Stimulated activated memory B cell treated with anti-CD40 and anti-IgM and Interleukin-4, amounts not matched to agents 10 μg/mL and 1 μg/mL and 100 μg/mL, for 72 hours (primary cell): ENCODE data around the gene PPTC7.
"Not testable (repeated sequence)": the region's sequence is repeated elsewhere in the genome, so short reads cannot be mapped to it uniquely, and the experiment has no call there.

Experiments
- ATAC-seq: fragments of 150-1000 bp; cut with Tn5 transposase; 2 replicates; pipeline ENCODE4 v1.10.0; 2021
- H3K27ac Mint-ChIP-seq: one replicate; pipeline ENCODE4 v1.8.0; 2022; ENCODE audit warnings: mild to moderate bottlenecking, mixed read lengths
- H3K27me3 Mint-ChIP-seq: one replicate; pipeline ENCODE4 v1.8.0; 2022; ENCODE audit warnings: mixed read lengths
- H3K36me3 Mint-ChIP-seq: one replicate; pipeline ENCODE4 v1.8.0; 2022; ENCODE audit warnings: mixed read lengths
- H3K4me1 Mint-ChIP-seq: one replicate; pipeline ENCODE4 v1.8.0; 2022; ENCODE audit warnings: mixed read lengths
- H3K4me3 Mint-ChIP-seq: one replicate; pipeline ENCODE4 v1.8.0; 2022; ENCODE audit warnings: mild to moderate bottlenecking, moderate library complexity, mixed read lengths
- H3K9me3 Mint-ChIP-seq: one replicate; pipeline ENCODE4 v1.8.0; 2022; ENCODE audit warnings: mixed read lengths

The PPTC7 gene

DNA sequence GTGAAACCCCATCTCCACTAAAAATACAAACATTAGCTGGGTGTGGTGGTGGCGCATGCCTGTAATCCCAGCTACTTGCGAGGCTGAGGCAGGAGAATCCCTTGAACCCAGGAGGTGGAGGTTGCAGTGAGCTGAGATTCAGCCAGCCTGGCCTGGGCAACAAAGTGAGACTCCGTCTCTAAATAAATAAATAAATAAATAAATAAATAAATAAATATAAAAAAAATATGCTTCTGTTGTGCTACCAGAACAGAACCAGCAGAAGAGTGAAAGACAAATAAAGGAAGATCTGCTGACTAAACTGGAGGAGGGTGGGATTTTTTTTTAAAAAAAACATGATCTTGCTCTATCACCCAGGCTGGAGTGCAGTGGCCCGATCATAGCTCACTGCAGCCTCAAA lies 9.8 kb upstream of the PPTC7 start:
- H3K36me3 Mint-ChIP-seq, H3K4me3 Mint-ChIP-seq, H3K9me3 Mint-ChIP-seq, H3K27me3 Mint-ChIP-seq, ATAC-seq, H3K27ac Mint-ChIP-seq: not testable (repeated sequence)
- H3K4me1 Mint-ChIP-seq, result peaks cover 23% of the 10 kb centered on the region

DNA sequence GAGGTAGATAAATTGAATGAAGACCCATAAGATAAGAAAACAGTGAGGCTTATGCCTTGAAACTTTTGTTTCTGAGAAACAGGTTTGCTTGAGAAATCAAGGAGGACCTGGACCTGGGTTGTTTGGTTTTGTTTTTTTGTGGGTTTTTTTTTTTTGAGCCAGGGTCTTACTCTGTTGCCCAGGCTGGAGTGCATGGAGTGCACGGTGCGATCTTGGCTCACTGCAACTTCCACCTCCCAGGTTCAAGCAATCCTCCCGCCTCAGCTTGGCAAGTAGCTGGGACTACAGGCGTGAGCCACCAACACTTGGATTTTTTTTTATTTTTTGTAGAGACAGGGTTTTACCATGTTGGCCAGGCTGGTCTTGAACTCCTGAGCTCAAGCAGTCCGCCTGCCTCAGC lies 9.0 kb upstream of the PPTC7 start:
- Mint-ChIP-seq H3K36me3 (no peaks in the 10 kb centered on the region), H3K9me3 (no peaks in the 10 kb centered on the region), H3K4me3 (no peak overlapping the region), H3K4me1 (peaks cover 23% of the 10 kb centered on the region), H3K27me3 (no peaks in the 10 kb centered on the region), H3K27ac (peak overlapping the region; percentile 84)
- no peak for ATAC-seq

DNA sequence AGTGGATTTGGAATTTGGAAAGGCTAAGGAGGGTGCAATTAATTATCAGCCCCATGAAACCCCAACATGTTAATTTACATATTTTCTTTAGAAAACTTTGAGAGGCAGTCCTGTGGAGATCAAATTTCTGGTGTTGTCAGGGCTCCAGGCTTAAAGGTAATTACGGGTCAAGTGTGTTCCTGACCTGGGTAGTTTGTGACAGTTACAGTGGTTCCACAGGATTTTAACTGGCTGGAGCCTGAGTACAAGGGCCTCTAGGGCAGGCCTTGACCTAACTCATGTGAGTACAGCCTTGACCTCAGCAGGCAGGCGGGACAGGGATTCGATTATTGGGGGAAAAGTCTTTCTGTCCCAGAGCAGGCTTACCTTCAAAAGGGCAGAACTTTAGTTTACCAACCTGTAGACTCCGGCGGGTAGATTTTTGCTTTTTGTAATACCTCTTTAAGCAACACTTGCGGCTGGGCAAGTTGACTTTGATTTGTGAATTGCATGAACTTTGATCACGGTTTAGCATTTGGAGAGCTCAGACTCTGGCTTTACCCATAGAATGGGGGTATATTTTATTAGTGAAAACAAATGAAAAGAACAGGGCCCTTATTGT lies 8.4 kb upstream of the PPTC7 start:
- Mint-ChIP-seq H3K9me3 (no peaks in the 10 kb centered on the region), H3K27me3 (no peaks in the 10 kb centered on the region), H3K27ac (peak overlapping the region; percentile 84), H3K4me3 (no peak overlapping the region), H3K4me1 (peaks cover 23% of the 10 kb centered on the region), H3K36me3 (no peaks in the 10 kb centered on the region)
- ATAC-seq, result no peak

DNA sequence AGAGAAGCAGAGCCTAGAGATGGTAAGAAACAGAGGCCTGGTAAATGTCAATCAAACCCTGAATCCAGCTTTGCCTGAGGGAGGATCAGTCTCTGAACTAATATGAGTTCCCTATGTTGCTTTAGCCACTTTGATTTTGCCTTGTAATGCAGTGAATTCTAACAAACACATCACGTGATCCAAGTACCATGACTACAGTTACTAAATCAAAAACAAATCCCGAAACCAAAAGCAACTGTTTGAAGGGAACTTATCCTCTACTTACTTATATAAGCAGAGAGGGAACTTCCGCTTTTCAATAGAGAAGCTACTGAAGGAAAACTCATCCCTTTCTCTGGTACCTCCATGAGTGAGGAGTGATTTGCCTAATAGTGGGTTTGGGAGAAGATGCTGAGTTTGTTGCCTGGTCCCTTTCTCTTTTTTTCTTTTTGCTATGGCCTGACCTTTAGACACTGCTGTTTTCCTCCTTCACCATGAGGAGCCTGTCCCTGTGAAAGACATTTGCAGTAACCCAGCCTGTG lies 7.7 kb upstream of the PPTC7 start:
- ATAC-seq, result peak; percentile 93
- Mint-ChIP-seq H3K4me1 (peaks cover 25% of the 10 kb centered on the region), H3K27ac (peak overlapping the region; percentile 84), H3K9me3 (no peaks in the 10 kb centered on the region), H3K36me3 (no peaks in the 10 kb centered on the region), H3K27me3 (no peaks in the 10 kb centered on the region), H3K4me3 (no peak overlapping the region)

DNA sequence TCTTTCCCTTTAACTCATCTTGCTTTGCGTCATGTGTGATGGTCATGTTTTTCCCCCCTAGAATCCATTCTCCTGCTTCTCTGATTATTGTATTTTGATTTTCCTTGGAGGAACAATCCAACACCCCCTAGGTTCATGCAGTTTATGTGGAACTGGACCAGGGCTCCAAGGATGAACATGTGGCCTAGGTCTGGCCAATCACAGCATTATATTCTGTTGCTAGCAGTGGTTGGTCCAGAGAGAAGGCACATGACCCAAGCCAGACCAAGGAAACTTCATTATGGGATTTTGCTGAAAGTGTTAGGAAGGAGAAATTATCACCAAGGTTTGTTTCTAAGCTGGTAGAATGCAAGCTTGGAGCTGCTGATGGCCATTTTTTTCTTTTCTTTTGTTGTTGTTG lies 6.9 kb upstream of the PPTC7 start:
- no peaks in the 10 kb centered on the region for H3K27me3 Mint-ChIP-seq
- H3K9me3 Mint-ChIP-seq, result no peaks in the 10 kb centered on the region
- H3K4me1 Mint-ChIP-seq, result peaks cover 31% of the 10 kb centered on the region
- no peaks in the 10 kb centered on the region for H3K36me3 Mint-ChIP-seq
- ATAC-seq, result no peak
- no peak overlapping the region for H3K4me3 Mint-ChIP-seq
- H3K27ac Mint-ChIP-seq, result peak overlapping the region; percentile 84

DNA sequence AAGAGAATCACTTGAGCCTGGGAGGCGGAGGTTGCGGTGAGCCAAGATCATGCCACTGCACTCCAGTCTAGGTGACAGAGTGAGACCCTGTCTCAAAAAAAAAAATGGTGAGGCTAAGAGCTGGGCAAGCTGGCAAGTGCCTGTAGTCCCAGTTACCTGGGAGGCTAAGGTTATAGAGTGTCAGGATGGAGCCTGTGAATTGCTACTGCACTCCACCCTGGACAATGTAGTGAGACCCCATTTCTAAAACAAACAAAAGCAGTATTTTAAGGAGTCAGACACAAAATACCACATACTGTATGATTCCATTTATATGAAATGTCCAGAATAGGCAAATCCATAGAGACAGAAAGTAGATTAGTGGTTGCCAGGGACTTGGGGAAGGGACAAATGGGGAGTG lies 4.0 kb upstream of the PPTC7 start:
- H3K9me3 Mint-ChIP-seq, ATAC-seq, H3K4me3 Mint-ChIP-seq, H3K27me3 Mint-ChIP-seq, H3K36me3 Mint-ChIP-seq: not testable (repeated sequence)
- Mint-ChIP-seq H3K4me1 (peaks cover 44% of the 10 kb centered on the region), H3K27ac (peak overlapping the region; percentile 14)

DNA sequence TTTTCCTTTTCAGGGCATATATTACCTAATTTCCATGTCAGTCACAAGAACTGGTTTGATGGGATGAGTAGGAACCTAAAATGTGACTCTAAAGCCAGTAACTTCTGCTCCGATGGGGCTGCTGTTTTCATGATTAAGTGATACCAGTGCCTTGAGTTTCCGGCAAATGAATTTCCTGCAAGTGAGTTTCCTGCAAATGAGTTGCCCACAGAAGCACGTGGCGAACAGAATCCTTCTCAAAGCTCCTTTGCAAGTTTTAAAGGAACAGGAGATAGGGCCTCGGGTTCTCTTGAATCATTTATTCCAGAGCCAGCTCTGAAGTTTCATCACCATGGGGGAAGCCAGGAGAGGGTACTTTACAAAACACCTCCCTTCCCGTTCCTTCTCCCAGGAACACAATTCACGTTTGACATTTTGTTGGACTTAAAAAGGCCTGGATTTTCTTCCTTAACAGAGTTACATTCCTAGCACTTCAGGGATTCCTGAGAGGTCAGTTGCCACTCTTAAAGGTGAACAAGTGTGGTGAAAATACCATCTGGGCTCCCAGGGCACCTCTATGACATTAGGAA lies 2.2 kb upstream of the PPTC7 start:
- ATAC-seq, result no peak
- no peaks in the 10 kb centered on the region for H3K27me3 Mint-ChIP-seq
- no peak overlapping the region for H3K27ac Mint-ChIP-seq
- H3K4me1 Mint-ChIP-seq, result peaks cover 43% of the 10 kb centered on the region
- H3K36me3 Mint-ChIP-seq, result no peaks in the 10 kb centered on the region
- H3K4me3 Mint-ChIP-seq, result no peak overlapping the region
- H3K9me3 Mint-ChIP-seq, result no peaks in the 10 kb centered on the region

DNA sequence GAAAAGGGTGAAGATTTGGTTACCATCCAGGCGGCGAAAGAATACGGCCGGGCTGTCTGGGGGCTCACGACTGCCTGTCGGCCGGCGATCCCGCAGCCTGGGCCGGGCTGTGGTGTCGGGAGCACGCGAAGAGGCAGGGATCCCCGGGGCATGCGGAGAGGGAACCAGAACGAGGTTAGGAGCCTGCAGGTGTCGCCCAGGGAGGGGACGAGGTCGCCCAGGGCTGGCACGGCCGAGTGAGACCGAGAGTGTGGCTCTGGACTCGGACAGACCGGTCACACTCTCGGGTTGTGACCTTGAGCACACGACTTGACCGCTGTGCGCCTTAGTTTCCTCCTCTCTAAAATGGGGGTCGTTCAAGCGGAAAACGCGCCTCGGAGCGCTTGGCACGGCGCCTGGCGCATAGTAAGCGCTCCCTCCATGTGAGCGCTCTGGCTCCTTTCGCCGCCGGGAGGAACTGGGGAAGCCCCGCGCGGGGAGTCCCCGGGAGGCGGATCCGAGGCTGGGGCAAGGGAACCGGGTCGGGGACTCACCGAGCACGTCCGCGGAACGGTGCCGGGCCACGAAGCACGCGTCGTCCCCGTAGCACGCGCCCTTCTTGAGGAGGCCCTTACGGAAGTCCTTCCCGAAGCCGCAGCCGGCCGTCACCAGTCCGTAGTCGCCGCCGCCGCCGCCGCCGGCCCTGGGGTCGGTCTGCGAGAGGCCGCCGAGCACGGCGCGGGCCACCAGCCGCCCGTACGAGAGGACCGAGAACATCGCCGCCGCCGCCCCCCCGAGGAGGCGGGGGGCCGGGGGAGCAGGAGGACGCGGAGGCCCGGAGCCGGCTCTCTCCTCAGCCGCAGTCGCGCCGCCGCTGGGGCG lies 612 bp downstream of the PPTC7 start:
- ATAC-seq, result peak; percentile 73
- H3K9me3 Mint-ChIP-seq, result no peaks in the 10 kb centered on the region

DNA sequence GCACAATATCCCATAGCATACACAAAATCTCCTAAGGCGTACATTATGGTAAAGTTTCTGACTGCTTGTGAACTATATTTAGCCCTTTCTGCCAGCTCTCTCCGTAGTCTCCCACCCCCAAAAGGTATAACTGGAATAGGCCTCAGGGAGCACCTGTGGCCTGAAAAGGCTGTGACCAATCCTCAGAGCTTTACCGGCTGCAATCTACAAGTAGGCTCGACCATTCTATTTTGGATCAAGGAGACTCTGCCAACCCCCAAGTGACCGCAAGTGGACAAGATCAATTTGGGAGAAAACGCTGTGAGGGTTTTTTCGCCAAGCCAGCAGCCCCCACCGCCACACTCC lies 1.2 kb downstream of the PPTC7 start:
- no peak for ATAC-seq
- H3K27ac Mint-ChIP-seq, result peak overlapping the region; percentile 95
- H3K9me3 Mint-ChIP-seq, result no peaks in the 10 kb centered on the region
- H3K36me3 Mint-ChIP-seq, result peaks cover 5% of the 10 kb centered on the region
- H3K4me1 Mint-ChIP-seq, result peaks cover 67% of the 10 kb centered on the region
- H3K4me3 Mint-ChIP-seq, result peak overlapping the region; percentile 91
- H3K27me3 Mint-ChIP-seq, result no peaks in the 10 kb centered on the region

More for the DNA sequence above, 612 bp downstream of the PPTC7 start:
- Mint-ChIP-seq H3K27me3 (no peaks in the 10 kb centered on the region), H3K4me3 (peak overlapping the region; percentile 91), H3K36me3 (peaks cover 5% of the 10 kb centered on the region), H3K27ac (peak overlapping the region; percentile 95), H3K4me1 (peaks cover 64% of the 10 kb centered on the region)

DNA sequence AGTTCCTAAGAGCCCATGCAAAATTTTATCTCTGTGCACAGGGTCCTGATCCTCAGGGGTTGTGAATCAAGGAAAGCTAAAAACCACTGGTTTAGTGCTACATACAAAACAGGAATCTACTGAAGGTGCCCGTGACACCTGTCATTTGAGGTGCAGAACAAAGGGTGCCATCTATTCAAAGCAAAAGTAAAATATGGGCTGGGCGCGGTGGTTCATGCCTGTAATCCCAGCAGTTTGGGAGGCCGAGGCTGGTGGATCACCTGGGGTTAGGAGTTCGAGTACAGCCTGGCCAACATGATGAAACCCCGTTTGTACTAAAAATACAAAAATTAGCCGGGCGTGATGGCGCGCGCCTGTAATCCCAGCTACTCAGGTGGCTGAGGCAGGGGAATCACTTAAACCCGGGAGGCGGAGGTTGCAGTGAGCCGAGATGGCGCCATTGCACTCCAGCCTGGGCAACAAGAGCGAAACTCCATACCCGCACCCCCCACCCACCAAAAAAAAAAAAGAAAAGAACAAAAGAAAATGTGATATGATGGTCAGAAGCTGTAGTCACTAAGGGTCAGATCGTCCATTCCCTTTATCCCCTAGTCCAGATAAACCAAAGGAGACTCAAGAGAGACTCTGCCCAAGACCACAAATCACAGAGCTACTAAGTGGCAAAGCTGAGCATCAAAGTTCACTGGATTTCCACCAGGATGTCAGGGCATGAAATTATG lies 3.4 kb downstream of the PPTC7 start:
- peaks cover 5% of the 10 kb centered on the region for H3K36me3 Mint-ChIP-seq
- no peaks in the 10 kb centered on the region for H3K27me3 Mint-ChIP-seq
- H3K9me3 Mint-ChIP-seq, result no peaks in the 10 kb centered on the region
- peak overlapping the region; percentile 95 for H3K27ac Mint-ChIP-seq
- peak overlapping the region; percentile 91 for H3K4me3 Mint-ChIP-seq
- H3K4me1 Mint-ChIP-seq, result peaks cover 79% of the 10 kb centered on the region
- ATAC-seq, result no peak

DNA sequence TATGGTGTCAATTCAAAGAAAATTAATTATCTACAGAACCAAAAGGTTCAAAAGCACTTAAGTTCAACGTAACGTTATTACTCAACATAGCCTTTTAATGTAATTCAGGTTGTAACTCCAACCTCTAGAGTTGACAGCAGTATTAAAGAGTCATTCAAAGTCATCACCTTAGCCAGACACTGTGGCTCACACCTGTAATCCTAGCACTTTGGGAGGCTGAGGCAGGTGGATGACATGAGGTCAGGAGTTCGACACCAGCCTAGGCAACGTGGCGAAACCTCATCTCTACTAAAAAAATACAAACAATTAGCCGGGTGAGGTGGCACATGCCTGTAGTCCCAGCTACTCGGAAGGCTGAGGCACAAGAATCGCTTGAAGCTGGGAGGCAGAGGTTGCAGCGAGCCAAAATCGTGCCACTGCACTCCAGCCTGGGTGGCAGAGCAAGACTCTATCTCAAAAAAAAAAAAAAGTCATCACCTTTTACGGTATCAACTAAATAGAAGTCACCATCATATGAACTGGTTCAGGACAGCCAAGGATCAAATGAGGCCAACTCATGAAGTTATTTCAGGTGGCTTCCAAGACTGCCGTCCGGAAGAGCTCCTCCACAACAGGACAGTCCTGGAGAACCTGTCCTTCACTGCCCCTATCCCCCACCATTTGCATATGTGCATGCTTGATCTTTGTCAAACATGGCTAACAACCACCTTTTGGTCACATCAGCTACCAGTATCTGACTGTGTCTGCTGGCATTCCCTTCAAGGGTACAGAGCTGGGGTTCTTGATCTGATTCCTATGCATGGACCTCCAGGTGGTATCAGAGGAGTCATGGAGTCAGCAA lies 4.2 kb downstream of the PPTC7 start:
- ATAC-seq, result no peak
- Mint-ChIP-seq H3K4me1 (peaks cover 74% of the 10 kb centered on the region), H3K27me3 (no peaks in the 10 kb centered on the region), H3K4me3 (peak overlapping the region; percentile 91), H3K27ac (peak overlapping the region; percentile 95), H3K36me3 (peaks cover 5% of the 10 kb centered on the region), H3K9me3 (no peaks in the 10 kb centered on the region)

DNA sequence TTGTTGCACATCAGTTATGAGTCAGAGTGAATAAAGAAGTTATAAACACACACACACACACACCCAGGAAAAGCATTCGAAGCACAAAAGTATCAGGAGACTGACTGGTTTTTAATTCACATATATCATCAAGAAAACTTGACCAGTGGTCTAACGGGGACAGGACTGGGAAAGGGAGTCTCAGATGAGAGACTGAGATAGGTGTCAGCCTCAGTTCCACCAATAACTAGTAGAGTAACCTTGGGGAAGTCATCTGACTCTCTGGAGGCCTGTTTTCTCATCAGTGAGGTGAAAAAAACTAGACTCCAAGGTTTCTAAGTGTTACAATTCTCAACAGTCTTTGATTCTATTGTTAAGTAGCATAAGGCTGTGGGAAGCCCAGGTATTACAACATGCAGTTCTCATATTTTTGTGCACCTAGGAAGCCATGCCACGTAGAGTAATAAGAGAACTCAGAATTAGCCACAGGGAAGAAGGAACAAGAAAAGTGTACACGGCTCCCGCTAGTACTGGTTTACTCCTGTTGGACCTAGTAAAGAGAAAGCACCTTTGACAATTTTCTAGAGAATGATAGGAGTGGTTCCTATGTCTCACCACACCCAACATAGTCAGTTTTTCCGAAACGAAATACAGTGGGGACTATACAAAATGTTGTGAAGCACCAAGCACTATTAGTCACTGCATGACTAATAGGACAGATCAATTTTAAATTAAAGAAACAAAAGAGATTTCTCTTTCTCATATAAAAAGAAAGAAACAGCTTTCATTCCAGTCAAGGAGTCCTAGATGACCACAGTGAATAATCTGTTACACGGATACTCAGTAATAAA lies 5.0 kb downstream of the PPTC7 start:
- H3K4me1 Mint-ChIP-seq, result peaks cover 66% of the 10 kb centered on the region
- peaks cover 5% of the 10 kb centered on the region for H3K36me3 Mint-ChIP-seq
- H3K9me3 Mint-ChIP-seq, result no peaks in the 10 kb centered on the region
- peak overlapping the region; percentile 91 for H3K4me3 Mint-ChIP-seq
- H3K27ac Mint-ChIP-seq, result peak overlapping the region; percentile 95
- ATAC-seq, result peak; percentile 72
- no peaks in the 10 kb centered on the region for H3K27me3 Mint-ChIP-seq

DNA sequence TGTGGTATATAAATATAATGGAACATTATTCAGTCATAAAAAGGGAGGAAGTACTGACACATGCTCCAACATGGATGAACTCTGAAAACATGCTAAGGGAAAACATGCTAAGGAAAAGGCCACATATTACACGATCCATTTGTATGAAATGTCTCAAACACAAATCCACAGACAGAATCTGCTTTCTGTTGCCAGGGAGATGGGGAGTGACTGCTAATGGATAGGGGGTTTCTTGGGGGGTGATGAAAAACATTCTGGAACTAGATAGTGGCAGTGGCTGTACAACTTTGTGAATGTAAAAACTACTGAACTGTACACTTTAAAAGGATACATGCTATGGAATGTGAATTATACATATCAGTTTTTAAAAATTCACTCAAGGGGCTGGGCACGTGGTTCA lies 6.6 kb downstream of the PPTC7 start:
- Mint-ChIP-seq H3K9me3 (no peaks in the 10 kb centered on the region), H3K4me3 (no peak overlapping the region), H3K36me3 (peaks cover 5% of the 10 kb centered on the region), H3K27ac (peak overlapping the region; percentile 95), H3K27me3 (no peaks in the 10 kb centered on the region), H3K4me1 (peaks cover 62% of the 10 kb centered on the region)
- ATAC-seq, result no peak

DNA sequence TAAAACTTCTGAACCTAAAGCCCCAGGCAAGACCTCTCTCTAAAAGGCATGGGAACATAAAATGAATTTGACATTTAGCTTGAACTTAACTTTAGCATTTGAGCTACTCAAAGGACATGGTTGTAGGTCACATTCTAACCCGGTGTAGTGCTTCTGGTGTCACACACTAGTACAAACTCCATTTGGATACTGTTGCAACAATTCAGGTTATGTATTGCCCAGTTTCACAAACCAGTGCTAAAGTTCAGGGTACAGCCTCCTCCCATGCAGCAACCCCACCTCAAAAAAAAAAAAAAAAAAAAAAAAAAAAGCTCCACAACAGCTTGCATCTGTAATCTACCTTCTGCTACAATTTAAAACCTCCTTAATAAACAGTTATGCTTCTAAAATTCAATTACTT lies 7.8 kb downstream of the PPTC7 start:
- peak overlapping the region; percentile 40 for H3K27ac Mint-ChIP-seq
- peaks cover 3% of the 10 kb centered on the region for H3K9me3 Mint-ChIP-seq
- H3K27me3 Mint-ChIP-seq, result no peaks in the 10 kb centered on the region

More for the DNA sequence above, 7.8 kb downstream of the PPTC7 start:
- H3K4me1 Mint-ChIP-seq, result peaks cover 50% of the 10 kb centered on the region
- no peak overlapping the region for H3K4me3 Mint-ChIP-seq
- ATAC-seq, result peak; percentile 17
- peaks cover 10% of the 10 kb centered on the region for H3K36me3 Mint-ChIP-seq
